ENCODE measurements around the gene HIGD1C.
"Not testable (repeated sequence)": the region's sequence is repeated elsewhere in the genome, so short reads cannot be mapped to it uniquely, and the experiment has no call there.

DNA sequence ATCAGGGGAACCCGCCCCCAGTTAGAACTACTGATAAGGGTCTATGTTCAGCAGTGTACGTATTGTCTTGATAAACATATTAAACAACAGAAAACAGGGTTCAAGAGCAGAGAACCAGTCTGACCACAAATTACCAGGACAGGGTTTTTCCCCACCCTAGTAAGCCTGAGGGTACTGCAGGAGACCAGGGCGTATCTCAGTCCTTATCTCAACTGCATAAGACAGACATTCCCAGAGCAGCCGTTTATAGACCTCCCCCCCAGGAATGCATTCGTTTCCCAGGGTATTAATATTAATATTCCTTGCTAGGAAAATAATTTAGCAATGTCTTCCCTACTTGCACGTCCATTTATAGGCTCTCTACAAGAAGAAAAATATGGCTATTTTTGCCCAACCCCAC is 40.0 kb upstream of the HIGD1C start:
- not testable (repeated sequence) for TF ChIP-seq EZH2 (IDR thresholded peaks at IDR 0.05; ENCODE audit: insufficient read depth, poor library complexity, severe bottlenecking); EZH2phosphoT487 (IDR thresholded peaks at IDR 0.05; ENCODE audit: insufficient read depth, low read depth)

All from GM23248 (cell line).